GM11168 (cell line): Measurements from ENCODE around the gene TRAF2.

Source experiments
- in situ Hi-C: fragments of 300-500 bp; cut with MboI; formaldehyde crosslinking; loops from one replicate; pipeline ENCODE4 v1.12.0; 2022; ENCODE audit warnings: low sequenced_read_pairs; ENCODE audit not compliant: unreplicated experiment

The TRAF2 gene

DNA sequence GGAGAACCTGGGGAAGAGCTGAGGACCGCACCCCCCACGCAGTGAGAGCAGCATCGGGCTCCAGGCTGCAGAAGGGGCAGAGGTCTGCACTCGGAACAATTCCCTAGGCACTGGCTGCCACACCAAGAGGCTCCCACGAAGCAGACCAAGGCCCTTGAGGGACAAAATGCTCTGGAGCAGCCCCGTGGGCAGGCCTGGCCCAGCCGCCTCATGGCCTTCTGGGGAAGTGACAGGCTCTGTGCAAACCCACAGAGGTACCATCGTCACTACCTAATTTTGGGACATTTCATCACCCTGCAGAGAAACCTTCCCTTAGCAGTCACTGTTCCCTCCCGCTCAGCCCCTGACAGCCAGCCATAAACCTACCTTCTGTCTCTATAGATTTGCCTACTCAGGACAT is 42.3 kb downstream of the TRAF2 start:
- in situ Hi-C loops, result no loop called here

- in situ Hi-C loops, result loop anchor here (10.0 kb wide), 1 partner anchor 65 kb away; the partner anchor contains the start of gene EDF1
These were observed 43.7 kb downstream of the TRAF2 start for GRCh38 chr9:136930014-136930413.

- in situ Hi-C loops, result loop anchor here (10.0 kb wide), 1 partner anchor 67 kb away; the partner anchor contains the start of gene EDF1
These were observed 45.4 kb downstream of the TRAF2 start for GRCh38 chr9:136931611-136932130.

GRCh38 chr9:136934277-136934676 is 48.0 kb downstream of the TRAF2 start:
- in situ Hi-C loops, result loop anchor here (10.0 kb wide), 1 partner anchor 69 kb away; the partner anchor contains the start of gene EDF1

GRCh38 chr9:136935651-136936050 is 49.3 kb downstream of the TRAF2 start:
- in situ Hi-C loops, result loop anchor here (10.0 kb wide), 1 partner anchor 71 kb away; the partner anchor contains the start of gene EDF1

- in situ Hi-C loops, result loop anchor here (10.0 kb wide), 1 partner anchor 72 kb away; the partner anchor contains the start of gene EDF1
These were observed 50.4 kb downstream of the TRAF2 start for GRCh38 chr9:136936645-136937170.

DNA sequence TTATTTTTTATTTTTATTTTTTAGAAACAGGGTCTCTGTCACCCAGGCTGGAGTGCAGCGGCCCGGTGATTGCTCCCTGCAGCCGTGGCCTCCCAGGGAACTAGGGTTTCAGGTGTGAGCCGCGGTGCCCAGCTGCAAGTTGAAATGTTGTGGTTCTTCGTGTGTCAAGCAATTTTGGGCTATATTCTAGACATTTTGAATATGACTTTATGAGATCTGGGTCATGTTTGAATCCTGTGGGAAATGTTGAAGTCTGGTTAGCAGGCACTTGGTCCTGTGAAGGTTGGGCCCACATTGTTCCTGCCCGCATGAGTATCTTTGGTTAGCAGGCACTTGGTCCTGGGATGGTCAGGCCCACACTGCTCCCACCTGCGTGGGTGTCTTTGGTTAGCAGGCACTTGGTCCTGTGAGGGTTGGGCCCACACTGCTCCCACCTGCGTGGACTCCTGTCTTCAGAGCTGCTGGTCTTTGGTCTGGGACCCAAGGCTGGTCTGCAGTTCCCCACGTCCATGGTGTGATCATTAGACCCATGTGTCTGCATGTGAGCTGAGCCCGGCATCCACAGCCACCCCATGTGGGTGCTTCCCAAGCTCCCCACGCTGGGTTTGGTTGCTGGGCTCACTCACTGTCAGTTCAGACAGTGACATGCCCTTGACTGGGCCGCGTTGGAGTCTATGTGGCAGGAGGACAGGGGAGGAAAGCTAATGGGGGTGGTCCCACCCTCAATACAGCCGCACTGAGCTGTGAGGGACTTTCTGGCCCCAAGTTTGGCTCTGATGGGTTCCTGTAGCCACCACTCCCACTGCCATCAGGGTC is 51.1 kb downstream of the TRAF2 start:
- in situ Hi-C loops, result loop anchor here (10.0 kb wide), 1 partner anchor 73 kb away; the partner anchor contains the start of gene EDF1

DNA sequence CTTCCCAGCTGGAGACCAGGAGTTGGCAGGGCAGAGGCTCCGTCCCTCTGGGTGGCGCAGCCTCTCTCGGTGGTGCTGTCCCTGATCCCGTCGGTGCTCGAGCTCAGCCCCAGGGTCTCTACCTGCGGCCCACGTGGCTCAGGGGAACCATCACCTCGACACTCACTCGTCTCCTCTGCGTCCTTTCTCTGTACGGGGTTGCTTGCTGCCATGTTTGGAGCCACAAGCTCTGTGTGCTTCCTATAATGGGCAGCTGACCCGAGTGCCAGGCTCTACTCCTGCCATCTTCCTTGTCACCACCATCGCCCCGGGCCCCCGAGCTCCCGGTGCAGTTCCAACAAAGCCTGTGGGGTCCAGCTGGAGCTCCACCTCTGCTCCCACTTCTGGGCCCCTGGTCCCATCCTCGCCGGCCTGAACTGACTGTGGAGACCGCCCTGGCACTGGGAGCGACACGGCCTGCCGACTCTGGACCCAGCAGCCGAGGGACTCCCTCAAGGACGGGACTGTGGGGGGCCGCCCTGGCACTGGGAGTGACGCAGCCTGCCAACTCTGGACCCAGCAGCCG is 53.2 kb downstream of the TRAF2 start:
- in situ Hi-C loops, result loop anchor here (10.0 kb wide), 1 partner anchor 75 kb away; the partner anchor contains the start of gene EDF1

GRCh38 chr9:136939996-136940525 is 53.7 kb downstream of the TRAF2 start:
- in situ Hi-C loops, result loop anchor here (10.0 kb wide), 1 partner anchor 75 kb away; the partner anchor contains the start of gene EDF1

DNA sequence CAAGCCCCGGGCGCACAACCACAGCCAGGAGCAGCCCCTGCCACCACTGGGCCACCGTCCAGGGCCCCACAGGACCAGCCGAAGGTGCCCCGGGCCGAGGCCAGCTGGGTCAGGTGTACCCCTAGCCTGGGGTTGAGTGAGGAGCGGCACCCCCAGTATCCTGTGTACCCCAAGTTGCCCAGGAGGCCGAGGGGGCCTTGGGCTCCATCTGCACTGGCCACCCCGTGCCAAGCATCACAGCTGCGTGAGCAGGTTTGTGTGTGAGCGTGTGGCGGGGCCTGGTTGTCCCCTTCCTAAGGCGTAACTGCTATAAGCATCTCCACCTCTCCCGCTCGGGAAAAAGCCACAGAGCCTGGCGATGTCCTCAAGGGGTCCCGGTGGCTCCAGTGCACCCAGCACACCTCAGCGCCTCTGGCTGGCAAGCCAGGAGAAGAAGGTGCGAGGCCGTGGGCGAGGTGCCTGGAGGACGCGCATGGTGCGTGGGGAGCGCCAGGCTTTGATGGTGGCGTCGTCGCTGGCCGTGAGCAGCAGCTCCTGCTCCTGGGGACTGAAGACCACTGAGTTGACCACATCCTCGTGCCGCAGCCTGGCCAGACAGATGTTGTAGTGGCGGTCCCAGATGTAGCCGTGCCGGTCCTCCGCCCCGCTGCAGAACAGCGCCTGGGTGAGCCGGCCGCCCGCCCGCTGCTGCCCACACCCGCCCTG is 54.4 kb downstream of the TRAF2 start:
- in situ Hi-C loops, result no loop called here

DNA sequence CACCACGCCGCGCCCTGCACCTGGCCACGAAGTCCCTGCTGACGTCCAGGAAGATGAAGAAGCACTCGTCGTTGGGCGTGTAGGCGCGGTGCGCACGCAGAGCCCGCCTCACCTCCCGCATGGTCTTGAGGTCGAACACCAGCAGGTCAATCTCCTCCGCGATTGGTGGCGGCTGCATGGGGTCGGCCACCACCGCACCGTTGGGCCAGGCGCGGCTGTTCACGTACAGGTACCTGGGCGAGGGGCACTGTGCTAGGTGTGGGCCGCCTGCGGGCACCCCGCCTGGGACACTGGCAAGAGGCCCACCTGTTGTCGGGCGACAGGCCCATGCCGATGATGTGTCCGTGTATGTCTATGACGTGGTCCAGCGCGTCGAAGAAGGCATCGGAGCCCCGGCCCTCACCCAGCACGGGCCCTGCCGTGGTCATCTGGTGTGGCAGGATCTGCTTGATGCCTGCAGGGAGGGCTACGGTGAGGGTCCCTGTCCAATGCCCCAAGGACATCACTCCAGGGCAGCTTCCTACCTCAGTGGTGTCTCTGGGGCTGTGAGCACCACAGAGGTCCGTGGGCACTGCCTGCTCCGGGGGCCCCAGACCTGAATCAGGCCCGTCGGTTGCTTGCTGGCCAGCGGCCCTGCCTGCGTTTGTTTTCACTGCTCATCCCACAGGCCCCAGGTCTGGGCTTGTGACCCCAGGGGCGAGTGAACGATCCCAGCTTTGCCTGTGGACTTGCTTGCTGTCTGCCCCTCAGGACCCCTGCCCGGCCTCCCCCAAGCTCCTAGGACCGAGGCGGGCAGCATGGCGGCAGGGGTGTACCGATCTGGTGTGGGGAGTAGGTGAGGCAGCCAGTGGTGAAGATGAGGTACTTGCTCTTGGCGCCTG is 55.2 kb downstream of the TRAF2 start:
- in situ Hi-C loops, result no loop called here

DNA sequence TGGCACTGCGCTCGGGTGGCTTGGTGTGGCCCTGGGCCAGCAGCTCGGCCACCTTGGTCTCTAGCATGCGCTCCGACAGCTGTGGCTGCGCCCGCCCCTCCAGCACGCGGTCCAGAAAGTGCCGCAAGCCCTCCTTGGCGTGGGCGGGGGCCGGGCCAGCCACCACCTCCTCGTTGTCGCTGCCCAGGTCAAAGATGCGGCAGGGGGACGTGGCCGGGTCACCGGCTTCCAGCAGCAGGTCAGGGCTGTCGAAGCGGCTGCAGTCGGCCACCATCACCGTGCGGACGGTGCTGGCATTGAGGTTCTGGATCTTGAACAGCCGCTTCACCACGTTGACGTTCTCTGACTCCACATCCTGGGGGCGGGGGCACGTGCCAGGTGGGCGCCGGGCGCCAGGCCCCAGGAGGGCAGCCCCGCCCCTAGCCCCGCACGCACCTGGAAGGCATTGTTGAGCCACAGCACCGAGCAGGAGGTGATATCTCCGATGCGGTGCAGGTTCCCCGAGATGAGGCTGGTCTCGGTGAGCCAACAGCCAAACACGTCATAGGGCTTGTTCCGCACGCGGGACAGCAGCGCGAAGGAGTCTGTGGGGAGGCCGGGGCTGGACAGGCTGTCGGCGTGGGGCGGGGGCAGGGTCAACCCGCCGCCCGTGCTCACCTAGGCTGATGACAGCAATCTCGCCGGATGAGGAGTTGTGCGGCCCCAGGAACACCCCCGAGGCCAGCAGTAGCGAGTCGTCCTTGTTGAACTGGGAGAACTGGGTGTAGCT is 56.0 kb downstream of the TRAF2 start:
- in situ Hi-C loops, result no loop called here

GRCh38 chr9:136942881-136943230 is 56.5 kb downstream of the TRAF2 start:
- in situ Hi-C loops, result no loop called here

DNA sequence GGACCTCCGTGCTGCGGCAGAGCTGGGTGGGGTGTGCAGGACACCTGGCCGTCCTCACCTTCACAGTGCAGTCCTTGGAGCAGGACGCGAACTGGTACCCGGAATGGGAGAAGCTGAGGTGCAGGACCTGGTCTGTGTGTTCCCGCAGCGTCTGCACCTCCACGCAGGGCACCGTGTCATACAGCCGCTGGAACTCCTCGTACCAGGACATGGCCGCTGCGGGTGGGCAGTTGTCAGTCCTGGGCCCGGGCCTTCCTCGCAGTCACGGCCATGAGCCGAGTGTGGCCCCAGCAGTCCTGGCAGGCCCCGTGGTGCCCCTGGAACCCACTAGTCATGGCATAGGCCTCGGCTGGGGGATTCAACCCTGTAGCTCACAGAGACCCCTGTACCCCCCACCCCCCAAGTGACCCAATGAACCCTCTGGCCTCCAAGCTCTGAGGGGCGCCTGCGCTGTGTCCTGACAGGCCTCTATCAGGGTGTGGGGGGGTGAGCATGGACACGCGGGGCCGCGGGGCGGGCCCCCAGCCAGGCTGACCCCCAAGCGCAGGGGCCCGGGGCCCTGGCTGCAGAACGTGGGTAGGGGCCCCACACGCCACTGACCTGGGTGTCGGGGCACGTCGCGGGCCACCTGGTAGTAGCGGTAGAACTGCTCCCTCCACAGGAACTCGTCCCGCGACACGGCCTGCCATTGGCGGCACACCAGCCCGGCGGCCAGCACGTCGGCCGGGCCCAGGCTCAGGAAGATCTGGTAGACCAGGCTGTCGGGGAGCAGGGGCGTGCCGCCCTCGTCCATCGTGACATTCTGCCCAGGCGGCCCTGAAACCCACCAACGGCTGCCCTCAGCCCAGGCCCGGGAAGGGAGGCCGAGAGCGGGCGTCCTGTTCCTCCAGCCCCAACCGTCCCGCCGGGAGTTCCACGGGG is 57.2 kb downstream of the TRAF2 start:
- in situ Hi-C loops, result no loop called here

GRCh38 chr9:136944212-136944518 is 57.8 kb downstream of the TRAF2 start:
- in situ Hi-C loops, result no loop called here

DNA sequence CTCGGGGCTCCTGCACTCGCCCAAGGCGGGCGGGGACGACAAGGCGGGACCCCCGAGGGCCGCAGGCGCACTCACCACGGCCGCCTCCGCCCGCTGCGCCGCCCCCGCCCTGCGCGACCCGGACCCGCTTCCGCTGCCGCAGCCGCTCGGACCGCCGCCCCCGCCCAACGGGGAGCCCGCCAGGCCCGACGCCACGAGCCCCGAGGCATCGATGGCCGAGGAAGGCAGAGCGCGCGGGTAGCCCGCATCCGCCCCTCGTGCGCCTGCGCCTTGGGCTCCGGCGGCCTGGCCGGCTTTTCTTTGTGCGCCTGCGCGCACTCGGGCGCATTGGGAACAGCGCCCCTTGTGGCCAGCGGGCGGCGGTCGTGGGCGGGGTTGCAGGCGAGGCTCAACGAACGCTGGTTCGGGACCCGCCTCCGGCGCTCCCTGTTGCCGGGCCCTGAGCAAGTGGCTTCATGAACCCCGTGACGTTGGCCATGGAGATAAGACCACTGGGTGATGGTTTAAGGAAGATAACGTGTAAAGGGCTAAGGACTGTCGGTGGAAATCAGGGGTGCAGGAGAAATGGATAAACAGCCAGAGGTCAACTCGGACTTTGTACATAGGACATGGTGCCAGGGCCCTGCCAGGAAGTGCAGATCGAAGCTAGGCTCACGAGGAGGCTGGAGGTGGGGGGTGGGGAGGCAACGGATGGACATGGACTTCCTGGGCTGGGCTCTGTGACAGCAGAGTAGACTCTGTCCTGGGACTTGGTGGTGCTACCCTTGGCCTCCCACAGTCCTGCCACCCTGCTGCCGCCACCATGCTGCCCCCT is 58.4 kb downstream of the TRAF2 start, which contains the start of the genes C8G and FBXW5:
Gene C8G, plus strand, starts transcription at position 725 of the 814 bp plus-strand sequence. Its CDS starts 78 bp downstream, at position 803.
Gene FBXW5, minus strand, starts transcription at position 220 of the 814 bp plus-strand sequence. CDS start 655 bp downstream, outside the sequence.
- in situ Hi-C loops, result no loop called here
